ENCODE measurements around the gene GGCT.

Gene GGCT

DNA sequence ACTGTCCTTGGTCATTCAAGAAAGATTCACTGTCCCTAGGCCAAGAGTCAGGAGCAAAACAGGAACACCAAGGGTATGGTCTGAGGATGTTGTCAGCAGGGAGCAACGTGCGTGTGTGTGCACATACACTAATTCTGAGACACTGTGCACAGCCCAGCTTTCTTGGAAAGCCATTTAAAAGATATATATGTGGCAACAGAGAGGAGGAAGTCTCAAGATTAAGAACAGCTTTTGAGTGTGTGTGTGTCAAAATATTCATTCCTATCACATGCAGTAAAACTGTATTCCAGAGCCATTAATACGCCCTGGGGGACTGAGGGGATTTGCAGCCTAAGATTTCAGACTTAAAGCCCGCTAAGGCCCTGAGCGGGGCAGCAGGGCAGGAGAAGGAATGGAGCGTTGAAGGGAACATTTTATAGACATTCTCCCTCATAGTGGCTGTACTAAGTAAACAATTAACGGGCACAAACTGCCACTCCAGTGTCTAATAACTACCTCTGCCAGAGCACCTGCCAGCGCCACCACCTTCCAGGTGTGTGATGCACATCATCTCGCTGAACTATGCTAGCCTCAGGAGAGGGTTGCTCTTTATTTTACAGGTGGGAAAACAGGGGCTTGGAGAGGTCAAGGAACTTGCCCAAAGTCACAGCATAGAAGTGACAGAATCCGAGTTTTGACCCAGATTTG, 28.0 kb downstream of the GGCT start:
- peak; percentile 90 for DNase-seq

DNA sequence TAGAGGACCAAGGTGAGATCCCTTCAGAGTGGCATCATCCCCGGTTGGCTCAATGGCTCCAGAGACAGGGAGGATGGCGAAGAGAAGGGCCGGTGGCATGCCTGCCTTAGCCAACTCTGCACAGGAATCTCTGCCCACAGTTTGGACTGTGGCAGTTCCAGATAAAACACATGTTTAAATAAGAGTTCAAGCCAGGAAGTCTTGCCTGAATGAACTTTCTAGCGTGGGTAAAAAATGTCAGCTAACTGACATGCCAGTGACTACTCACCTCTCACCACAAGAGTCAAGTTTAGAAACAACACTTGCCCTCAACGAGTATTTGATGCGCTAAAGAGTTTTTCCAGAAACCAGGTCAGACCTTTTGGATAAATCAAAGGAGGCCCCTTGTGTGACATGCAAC, 29.0 kb downstream of the GGCT start:
- no peak for DNase-seq

DNA sequence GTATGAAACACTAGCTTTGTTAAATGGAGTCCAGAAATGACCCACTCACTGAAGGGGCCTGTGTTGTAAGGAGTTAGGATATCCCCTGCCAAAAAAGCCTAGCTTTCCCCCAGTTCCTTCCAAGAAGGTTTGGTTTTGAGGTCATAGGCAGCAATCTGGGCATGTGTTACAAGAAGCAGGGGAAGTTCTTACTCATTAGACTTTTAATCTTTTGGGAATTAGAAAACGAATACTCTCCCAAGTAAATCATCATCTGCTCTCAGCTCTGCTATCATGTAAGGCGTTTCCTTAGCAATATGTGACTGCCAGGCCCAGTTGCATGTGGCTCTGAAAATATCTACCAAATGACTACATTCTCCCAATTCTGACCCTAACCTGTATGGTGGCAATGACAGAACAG, 29.7 kb downstream of the GGCT start:
- DNase-seq = no peak

DNA sequence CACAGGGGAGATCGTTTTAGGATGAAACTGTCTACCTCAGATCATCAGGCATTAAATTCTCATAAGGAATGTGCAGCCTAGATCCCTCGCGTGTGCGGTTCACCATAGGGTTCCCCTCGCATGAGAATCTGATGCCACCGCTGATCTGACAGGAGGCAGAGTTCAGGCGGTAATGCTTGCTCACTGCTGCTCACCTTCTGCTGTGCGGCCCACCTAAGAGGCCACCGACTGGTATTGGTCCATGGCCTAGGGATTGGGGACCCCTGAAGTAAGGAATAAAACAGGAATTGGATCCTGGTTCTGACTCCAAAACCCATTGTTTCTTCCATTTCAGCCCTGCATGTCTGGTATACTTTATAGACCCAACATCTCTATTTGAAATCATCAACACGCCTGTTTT, 30.1 kb downstream of the GGCT start:
- DNase-seq = no peak

DNA sequence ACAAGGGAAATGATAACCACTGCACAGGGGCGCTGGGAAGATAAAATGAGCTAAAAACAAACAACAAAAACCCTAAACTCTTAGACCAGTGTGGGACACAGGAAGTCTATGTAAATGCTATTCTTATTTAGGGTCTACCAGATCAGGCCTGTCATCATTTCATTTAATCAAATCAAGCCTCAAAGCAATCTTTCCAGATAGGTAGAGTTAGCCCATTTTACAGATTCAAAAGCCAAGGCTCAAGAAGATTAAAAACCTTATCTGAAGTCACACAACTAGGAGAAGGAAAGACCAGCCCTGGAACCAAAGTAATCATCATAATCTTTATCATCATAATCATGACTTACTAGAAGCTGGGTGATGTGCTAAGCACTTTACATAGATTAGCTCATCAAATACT, 30.7 kb downstream of the GGCT start:
- DNase-seq = no peak

DNA sequence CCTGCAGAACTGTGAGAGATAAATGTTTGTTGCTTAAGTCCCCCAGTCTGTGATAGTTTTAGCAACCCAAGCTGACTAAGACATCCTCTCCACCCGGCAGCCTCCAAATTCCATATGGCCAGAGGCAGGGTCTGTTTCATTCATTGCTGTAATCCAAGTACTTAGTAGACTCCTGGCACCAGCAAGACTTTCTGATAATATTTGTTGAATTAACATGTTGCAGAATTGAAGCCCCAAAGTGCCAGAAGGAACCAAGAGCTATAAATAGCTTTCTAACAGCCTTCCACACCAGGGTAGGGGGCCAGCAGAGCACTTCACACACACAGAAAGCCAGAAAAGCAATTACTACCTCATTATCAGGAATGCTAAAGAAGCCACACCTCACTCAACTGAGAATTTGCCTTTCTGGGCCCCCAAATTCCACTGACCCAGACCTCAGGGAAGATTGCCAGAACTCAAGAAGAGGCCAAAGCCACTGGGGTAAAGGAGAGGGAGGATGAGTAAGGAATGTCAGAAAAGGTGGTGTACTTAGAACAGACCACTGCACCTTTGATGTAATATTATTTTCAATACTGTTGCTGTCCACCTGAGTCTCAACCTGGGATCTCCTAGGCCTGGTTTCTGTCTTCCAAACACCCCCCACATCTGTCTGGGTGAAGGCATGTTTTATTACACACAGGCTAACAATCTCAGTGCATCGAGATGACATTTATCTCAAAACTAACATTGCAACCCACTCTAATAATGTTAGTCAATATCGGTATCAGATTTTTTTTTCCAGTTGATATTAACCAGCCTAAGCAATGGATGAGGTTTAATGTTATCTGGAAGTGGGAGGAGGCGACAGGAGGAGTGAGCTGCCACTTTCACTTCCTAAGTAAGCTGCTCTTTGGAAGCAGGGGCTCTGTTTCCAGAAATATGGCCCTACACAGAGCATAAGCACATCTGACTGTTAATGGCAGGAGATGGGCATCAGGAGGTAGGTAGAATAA, 31.5 kb downstream of the GGCT start:
- no peak for DNase-seq

DNA sequence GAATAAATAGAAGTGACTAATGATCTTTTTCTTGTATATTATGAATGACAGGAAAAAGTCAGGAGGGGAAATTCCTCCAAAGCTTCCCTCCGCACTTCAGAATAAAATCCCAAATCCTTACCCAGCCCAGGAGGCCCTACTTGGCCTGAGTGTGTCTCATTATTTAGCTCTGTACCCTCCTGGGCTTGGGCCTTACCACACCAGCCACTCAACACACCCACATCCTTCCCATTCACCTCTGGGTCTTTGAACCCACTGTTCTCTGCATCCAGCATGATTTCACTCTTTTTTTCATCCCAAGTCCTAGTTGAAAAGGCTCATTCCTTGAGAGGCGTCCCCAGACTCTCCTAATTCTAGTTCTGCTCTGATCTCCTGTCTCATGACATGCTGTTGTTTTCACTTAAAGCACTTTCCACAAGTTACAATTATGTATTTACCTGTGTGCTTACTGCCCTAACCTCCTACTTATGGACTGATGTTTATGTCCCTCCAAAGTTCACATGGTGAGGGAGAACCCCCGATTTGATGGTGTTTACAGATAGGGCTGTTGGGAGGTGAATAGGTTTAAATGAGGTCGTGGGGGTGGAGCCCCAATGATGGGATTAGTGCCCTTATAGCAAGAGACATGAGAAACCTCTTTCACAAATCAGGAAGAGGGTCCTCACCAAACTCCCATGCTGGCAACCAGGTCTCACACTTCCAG, 32.4 kb downstream of the GGCT start:
- DNase-seq = no peak

DNA sequence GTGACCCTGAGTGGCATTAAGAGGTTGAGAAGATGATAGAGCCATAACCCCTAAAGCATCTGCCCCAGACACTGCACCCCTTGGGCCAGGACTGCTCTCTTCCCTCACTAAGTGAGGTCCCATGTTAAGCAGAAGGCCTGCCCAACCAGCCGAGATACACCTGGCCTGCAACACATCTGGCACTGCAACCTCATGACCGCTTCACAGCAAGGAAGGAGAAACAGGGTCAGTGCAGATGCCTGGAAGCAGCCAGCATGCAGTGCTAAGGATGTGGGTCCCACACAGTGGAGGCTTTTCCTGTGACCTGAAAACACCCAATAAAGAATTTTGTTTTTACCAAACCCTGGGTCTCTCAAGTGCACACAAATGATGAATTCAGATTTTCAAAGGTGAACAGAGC, 33.4 kb downstream of the GGCT start:
- no peak for DNase-seq

DNA sequence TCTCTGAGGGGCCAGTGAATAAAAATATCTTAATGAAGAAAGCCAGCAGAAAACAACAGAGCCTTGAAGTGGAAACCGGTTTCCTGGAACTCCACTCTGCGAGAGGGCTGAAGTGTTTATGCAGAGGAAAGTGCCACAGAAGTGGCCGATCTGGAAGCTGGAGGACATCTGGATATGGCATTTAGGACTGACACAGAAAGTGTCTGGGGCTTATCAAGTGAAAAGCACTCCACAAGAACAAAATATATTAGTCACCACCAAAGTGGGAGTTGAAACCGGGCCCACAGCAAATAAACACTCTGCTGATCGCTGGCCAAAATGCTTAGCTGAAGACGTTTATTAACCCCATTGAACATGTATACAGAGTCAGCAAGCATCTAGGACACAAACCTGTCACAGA, 33.9 kb downstream of the GGCT start:
- DNase-seq = peak; percentile 94

DNA sequence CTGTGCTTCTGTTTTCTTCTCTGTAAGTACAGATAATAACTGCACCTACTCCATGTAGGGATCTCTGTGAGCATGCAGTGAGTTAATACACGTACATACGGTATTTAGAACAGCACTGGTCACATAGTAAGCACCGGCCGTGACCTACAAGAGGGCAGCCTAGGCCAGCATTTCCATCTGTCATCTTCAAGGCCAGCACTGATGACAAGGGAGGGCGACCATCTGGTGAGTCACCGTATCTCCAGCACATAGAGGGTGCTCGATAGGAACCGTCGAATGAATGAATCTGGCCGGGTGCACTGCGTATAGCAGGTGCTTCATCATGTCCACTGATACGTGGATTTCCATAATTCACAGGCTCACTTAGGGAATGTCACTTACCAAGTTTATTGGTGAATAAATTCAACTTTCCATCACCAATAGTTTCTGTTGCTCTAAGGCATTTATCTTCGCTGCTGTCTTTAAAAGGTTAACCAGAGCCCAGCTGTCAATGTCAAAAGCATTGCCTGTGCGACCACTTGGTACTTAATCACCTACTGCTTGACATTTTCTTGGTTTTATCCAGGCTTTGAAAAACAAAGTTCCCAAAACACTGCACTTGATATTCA, 34.4 kb downstream of the GGCT start:
- DNase-seq = peak; percentile 50

DNA sequence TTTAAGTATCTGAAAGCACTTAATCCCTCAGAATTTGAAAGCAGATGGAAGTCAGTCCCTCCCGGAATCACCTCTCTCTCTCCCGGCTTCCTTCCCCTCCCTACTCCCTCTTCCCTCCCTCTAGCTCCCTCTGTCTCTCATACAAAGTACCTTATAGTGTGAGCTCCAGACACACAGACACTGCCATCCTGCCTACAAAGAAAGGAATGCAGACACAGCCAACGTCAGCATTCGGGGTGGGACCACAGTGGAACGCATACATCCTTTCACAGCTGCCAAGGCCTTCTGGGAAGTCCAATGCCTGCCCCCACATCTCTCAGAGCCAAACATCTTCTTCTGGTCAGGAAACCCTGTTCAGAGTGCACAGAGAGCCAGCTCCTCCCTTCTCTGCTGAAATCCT, 35.3 kb downstream of the GGCT start:
- DNase-seq = peak; percentile 64

DNA sequence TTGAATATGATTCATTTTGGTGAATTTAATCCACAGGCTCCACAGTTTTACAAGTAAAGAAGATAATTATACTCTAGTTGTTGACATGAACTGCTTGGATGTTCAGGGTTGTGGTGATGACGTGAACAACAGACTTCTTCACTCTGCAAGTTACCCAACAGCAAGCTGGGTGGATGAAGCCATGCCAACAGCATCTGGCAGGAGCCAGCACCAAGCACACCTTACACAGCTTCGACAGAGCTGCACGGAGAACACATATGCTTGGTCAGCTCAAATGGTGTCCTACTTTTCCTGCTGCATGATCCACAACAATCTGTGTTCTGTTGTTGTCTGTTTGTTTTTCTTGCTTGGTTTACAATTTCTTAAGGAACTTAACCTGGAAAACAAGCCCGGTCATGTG, 35.8 kb downstream of the GGCT start:
- no peak for DNase-seq

DNA sequence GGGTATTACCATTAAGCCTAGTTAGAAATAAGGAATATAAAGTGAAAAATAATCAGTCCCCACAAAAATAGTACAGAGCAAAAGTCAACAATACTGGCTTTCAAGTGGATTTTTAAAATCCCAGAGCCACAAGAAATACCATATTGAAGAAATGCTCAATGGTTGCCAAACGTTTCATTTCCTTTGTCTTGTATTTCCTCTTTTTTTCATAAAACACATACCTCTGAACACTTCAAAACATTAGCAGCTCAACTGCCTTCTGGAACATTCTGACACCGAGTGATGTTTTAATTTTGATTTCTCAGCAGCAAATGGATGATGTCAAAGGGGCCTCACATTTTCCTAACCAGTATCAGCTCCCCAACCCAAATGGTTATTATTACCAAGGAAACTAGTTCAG, 36.6 kb downstream of the GGCT start:
- DNase-seq = no peak

DNA sequence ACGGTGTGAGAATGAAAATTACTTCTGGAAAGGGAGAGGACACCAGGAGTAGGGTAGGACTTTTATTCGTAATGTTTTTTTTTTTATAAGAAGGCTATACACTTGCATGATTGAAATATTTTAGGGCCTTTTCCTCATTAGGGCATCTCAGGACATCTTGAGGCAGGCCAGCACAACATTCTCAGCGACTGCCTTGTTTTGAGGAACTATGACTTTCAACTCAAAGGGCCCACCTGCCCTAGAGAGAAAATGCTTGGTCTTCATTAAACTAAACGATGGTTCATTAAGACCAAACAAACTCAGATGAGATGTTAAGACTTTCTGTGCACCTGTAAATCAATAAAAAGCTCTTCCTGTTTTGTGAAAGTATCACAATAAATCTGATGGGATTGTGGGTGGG, 37.4 kb downstream of the GGCT start:
- no peak for DNase-seq

DNA sequence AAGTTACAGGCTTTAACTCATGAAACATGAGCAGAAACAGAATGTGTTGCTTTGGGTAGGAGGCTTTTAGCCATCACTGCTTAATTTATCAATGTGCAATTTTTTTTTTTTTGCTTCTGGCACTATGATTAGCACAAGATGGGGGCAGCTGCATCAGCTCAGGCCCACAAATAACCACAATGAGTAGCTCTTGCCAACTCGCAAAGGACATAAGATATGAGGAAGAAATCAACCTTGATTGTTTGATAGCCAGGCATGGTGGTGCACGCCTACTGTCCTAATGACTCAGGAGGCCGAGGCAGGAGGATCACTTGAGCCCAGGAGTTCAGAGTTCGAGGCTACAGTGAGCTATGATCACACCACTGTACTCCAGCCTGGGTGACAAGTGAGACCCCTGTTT, 38.4 kb downstream of the GGCT start:
- DNase-seq = no peak

DNA sequence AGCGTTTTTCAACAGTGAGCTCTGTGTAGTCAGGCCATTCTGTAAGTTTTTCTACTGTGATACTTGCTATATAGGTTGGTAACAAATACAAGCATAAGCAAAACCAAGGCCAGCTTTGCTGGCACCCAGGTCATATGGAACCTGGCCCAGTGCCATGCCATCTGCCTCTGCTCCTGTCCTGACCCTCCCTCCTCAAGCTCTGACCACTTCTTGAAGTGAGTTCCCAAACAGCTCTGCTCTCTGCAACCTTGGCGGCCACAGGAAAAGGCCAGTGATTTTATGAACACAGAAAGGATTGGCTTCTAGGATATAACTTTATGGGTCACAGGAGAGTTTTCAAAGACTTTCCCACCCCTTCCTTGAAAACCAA, 38.8 kb downstream of the GGCT start:
- DNase-seq = no peak

DNA sequence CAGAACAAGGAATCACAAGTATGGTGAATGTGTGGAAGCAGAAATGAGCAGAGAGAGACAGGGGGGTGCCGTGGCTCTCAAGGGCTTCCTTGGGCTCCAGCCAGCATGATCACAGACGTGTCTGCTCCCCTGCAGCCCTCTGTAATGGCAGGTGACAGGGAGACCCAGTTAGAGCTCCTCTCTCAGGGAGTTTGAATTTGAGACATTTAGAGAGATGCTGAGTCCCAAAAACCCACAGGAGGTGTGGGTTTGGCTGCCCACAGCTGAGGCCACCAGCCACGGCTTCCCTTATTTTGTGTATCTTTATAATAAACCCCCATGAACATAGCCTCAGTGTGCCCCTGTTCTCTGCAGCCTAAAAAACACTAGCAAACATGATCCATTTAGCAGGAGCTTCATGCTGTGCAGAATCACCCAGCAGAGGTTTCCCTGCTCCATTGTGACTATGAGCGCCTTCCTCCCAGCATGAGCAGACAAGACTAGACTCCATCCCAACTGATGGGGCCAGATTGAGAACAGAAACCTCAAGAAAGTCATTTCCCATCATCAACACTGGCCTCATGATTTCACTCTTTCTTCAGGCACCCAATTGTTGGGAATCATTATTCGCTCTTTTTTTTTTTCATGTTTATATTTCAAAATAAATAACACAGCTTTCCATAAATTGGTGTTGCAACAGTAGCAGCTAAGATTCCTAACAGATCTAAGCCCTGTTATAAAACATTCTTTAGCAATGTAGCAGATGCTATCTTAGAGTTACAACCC, 39.4 kb downstream of the GGCT start:
- DNase-seq = no peak

DNA sequence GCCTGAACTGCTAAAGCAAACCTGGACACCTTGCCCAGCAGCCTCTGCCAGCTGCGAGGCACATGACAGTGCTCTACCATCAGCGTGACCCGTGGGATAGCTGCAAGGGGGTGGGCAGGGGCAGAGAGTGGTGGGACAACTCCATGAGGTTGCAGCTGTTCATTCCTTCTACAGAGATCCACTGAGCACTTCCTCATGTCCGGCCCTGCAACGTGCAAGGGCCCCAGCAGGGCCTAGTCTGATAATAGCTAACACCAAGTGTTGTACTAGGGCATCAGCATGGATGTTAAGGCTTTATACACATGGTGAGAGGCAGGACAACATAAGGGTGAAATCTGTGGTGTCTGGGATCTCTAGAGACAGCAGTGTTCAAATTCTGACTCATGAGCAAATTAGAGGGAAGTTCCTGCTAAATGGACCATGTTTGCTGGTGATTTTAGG, 40.4 kb downstream of the GGCT start:
- DNase-seq = no peak

DNA sequence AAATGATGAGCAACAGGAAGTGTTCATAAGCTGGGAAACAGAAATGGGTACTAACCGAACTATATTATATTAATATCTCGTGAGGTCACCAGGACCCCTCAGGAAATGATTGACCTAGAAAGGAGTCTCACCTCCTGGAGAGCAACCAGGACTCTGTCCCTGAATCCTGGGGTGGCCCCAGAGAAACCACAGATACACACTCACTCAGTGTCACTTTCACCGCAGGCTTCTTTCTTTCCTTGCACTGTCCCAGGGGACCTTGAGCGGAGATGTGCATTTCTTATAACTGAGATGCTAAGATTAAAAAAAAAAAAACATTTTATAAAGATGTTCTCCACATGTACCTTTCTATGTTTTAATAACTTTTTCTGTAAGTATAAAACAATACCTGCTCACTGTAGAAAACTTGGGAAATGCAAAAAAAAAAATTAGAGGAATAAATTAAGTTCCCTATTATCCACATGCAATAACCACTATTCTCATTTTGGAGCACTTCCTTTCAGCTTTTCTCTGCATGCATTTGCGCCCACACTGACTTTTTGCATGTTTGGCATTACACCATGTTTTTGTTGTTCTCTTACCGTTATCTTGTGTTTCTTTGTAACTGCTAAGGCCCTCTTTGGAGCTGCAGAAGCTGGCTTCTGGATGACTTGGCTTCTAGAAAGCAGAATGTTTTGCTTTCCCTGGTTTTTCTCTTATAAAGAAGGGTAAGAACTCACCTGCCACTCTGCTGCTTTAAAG, 41.1 kb downstream of the GGCT start:
- DNase-seq = no peak

DNA sequence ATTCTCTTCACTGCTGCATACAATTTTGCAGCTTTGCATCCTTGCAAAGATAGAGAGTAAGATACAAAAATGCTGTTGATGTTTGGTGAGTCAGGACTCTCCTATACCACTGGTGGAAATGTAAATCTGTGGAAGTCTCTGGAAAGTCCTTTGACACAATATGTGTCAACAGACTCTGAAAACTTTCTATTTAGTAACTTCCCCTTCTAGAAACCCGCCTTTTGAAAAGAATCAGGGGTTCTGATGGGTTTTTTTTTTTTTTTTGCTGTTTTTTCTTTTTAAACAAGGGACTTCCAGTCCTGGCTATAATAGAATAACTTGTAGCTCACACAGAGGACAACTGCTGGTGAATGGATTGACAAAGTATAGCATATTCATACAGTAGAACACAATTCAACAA, 42.5 kb downstream of the GGCT start:
- DNase-seq = no peak

DNA sequence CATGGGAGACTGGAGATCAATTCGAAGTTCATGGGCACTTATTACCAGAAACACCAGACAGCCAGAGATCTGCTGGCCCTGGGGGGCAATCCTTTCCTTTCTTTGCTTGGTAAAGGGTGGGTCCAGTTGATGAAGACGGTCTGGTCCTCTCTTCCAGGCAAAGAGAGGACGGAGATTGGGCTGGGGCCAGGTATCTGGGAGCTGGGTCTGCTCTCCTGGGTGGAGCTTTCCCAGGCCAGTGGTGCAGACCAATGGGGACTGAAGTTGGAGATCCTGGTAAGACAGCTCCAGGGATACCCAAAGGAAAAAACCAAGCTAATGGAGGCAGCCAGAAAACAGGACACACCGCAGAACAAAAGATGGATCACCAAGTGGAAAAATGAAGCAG, 44.4 kb downstream of the GGCT start:
- DNase-seq = no peak
